HG03457 (cell line): Measurements from ENCODE around the gene MCRS1.
"Not testable (repeated sequence)": the region's sequence is repeated elsewhere in the genome, so short reads cannot be mapped to it uniquely, and the experiment has no call there.

ENCODE experiments used
- ATAC-seq: cut with Tn5 transposase; IDR thresholded peaks from one replicate; pipeline ENCODE4 v1.9.1; 2021; ENCODE audit warnings: moderate number of reproducible peaks; ENCODE audit not compliant: unreplicated experiment

MCRS1 gene

GRCh38 chr12:49541911-49542505, 25.9 kb downstream of the MCRS1 start:
- ATAC-seq = no peak

- no peak for ATAC-seq
Observed at GRCh38 chr12:49541140-49541861, 26.6 kb downstream of the MCRS1 start.

GRCh38 chr12:49540229-49541139, 27.5 kb downstream of the MCRS1 start:
- ATAC-seq = no peak

- no peak for ATAC-seq
Observed at GRCh38 chr12:49539406-49540228, 28.3 kb downstream of the MCRS1 start.

GRCh38 chr12:49538510-49539403, 29.2 kb downstream of the MCRS1 start, which contains the start of gene KCNH3:
TSS of gene KCNH3 (plus strand) at chr12:49539030. CDS start at chr12:49539417, 387 bp downstream.
- no peak for ATAC-seq

- no peak for ATAC-seq
Observed at GRCh38 chr12:49537752-49538509, 30.0 kb downstream of the MCRS1 start.

- no peak for ATAC-seq
Observed at GRCh38 chr12:49537231-49537751, 30.7 kb downstream of the MCRS1 start.

GRCh38 chr12:49536526-49537071, 31.3 kb downstream of the MCRS1 start:
- no peak for ATAC-seq

GRCh38 chr12:49535921-49536525, 31.9 kb downstream of the MCRS1 start:
- no peak for ATAC-seq

GRCh38 chr12:49534731-49535278, 33.1 kb downstream of the MCRS1 start:
- ATAC-seq = no peak

- not testable (repeated sequence) for ATAC-seq
Observed at GRCh38 chr12:49534122-49534521, 33.8 kb downstream of the MCRS1 start.

- no peak for ATAC-seq
Observed at GRCh38 chr12:49533331-49533730, 34.6 kb downstream of the MCRS1 start.

GRCh38 chr12:49531745-49532144, 36.2 kb downstream of the MCRS1 start:
- ATAC-seq = no peak

GRCh38 chr12:49529414-49529813, 38.5 kb downstream of the MCRS1 start:
- no peak for ATAC-seq

- no peak for ATAC-seq
Observed at GRCh38 chr12:49527361-49528130, 40.4 kb downstream of the MCRS1 start.

- ATAC-seq = no peak
Observed at GRCh38 chr12:49525942-49526341, 42.0 kb downstream of the MCRS1 start.
